Glutamatergic neuron (in vitro differentiated cells): ENCODE measurements around the gene PRRT2. TPM values are rescaled to one million over a fixed set of nuclear protein-coding genes. Genes with fewer than 3 reads are reported as not detected.

Experiments used
- DNase-seq: peaks from one replicate; pipeline ENCODE4 v3.0.0; 2022
- H3K27ac Mint-ChIP-seq: one replicate; pipeline ENCODE4 v1.8.0; 2020; ENCODE audit warnings: mild to moderate bottlenecking, mixed read lengths, inconsistent platforms; ENCODE audit not compliant: unreplicated experiment
- H3K27me3 Mint-ChIP-seq: one replicate; pipeline ENCODE4 v1.8.0; 2020; ENCODE audit warnings: mild to moderate bottlenecking, moderate library complexity, mixed read lengths, inconsistent platforms; ENCODE audit not compliant: unreplicated experiment
- H3K36me3 Mint-ChIP-seq: one replicate; pipeline ENCODE4 v1.8.0; 2020; ENCODE audit warnings: mild to moderate bottlenecking, mixed read lengths, inconsistent platforms; ENCODE audit not compliant: unreplicated experiment
- H3K4me1 Mint-ChIP-seq: one replicate; pipeline ENCODE4 v1.8.0; 2020; ENCODE audit warnings: mild to moderate bottlenecking, low read depth, mixed read lengths, inconsistent platforms; ENCODE audit not compliant: unreplicated experiment
- H3K4me3 Mint-ChIP-seq: one replicate; pipeline ENCODE4 v1.8.0; 2020; ENCODE audit warnings: mild to moderate bottlenecking, mixed read lengths, inconsistent platforms; ENCODE audit not compliant: unreplicated experiment
- H3K9me3 Mint-ChIP-seq: one replicate; pipeline ENCODE4 v1.8.0; 2020; ENCODE audit warnings: mild to moderate bottlenecking, moderate library complexity, mixed read lengths, inconsistent platforms; ENCODE audit not compliant: unreplicated experiment
- total RNA-seq: library from RNA; stranded (reverse); fragmentation: NEBNext Ultra II Directional; extraction: Animal tissue kit (Norgen Biotek cat#: 25700); gene quantifications from one replicate; pipeline ENCODE4 v1.2.1, GENCODE V29; 2021; ENCODE audit not compliant: unreplicated experiment
- TF ChIP-seq, protein P1 (sequence below): fragments of 200-600 bp; sonication (generic); IDR thresholded peaks from one replicate; pipeline ENCODE4 v1.5.0; 2021; ENCODE audit not compliant: partially characterized antibody, unreplicated experiment

The PRRT2 gene
- total RNA-seq, 1 donor from 2014 or later: 91.0 TPM

DNA sequence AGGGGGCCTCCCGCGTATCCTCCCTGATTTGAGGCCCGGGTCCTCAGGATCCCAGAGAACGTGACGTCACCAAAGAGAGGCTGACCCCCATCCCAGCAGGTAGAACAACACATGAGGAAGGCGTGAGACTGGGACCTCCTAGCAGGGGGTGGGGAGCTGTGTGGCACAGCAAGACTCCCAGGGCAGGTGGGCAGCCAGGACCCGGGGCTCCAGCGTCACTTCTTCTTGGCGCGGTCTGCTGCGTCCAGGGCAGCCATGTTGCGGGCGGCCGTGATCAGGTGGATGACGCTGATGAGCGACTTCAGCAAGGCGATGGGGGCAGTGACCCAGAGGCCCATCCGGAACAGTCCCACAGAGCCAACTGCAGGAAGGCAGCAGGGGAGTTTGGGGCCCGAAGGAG is 47.0 kb downstream of the PRRT2 start:
- DNase-seq: no peak
- Mint-ChIP-seq H3K4me1 (peaks cover 3% of the 10 kb centered on the region), H3K27ac (no peak overlapping the region), H3K9me3 (peaks cover 7% of the 10 kb centered on the region), H3K4me3 (no peak overlapping the region), H3K27me3 (peaks cover 6% of the 10 kb centered on the region), H3K36me3 (peaks cover 3% of the 10 kb centered on the region)
- TF ChIP-seq, protein P1, sequence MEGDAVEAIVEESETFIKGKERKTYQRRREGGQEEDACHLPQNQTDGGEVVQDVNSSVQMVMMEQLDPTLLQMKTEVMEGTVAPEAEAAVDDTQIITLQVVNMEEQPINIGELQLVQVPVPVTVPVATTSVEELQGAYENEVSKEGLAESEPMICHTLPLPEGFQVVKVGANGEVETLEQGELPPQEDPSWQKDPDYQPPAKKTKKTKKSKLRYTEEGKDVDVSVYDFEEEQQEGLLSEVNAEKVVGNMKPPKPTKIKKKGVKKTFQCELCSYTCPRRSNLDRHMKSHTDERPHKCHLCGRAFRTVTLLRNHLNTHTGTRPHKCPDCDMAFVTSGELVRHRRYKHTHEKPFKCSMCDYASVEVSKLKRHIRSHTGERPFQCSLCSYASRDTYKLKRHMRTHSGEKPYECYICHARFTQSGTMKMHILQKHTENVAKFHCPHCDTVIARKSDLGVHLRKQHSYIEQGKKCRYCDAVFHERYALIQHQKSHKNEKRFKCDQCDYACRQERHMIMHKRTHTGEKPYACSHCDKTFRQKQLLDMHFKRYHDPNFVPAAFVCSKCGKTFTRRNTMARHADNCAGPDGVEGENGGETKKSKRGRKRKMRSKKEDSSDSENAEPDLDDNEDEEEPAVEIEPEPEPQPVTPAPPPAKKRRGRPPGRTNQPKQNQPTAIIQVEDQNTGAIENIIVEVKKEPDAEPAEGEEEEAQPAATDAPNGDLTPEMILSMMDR: no peak

- no peak for DNase-seq
- H3K4me1 Mint-ChIP-seq: peaks cover 3% of the 10 kb centered on the region
- H3K27ac Mint-ChIP-seq: peak overlapping the region; percentile 43
- H3K27me3 Mint-ChIP-seq: peaks cover 6% of the 10 kb centered on the region
- no peak overlapping the region for H3K4me3 Mint-ChIP-seq
- TF ChIP-seq, protein P1: no peak
- peaks cover 3% of the 10 kb centered on the region for H3K36me3 Mint-ChIP-seq
- peaks cover 8% of the 10 kb centered on the region for H3K9me3 Mint-ChIP-seq
Observed at GRCh38 chr16:29860218-29860617, 48.2 kb downstream of the PRRT2 start.

DNA sequence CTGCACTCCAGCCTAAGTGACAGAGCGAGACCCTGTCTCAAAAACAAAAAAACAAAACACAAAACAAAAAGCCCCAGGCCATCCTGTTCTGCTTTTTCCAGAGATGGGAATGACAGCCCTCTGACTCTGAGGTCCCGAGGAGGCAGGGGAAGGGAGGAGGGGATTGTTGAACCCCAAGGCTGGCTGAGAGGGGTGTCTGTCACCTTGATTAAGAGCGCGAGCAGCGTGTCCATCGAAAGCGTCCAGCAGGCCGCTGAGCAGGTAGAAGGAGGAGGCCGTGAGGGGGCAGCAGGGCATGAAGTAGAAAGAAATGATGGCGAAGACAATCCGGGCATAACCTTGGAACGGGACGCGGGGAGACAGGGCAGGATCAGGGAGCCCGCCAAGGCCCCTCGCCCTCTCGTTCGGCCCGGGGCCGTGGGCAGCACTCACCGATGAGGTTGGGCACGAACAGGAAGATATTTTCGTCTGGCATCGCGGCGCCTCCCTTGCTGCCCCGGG is 50.4 kb downstream of the PRRT2 start:
- no peak for DNase-seq
- H3K27ac Mint-ChIP-seq: peak overlapping the region; percentile 90
- peaks cover 1% of the 10 kb centered on the region for H3K4me1 Mint-ChIP-seq

GRCh38 chr16:29862884-29863668 is 51.1 kb downstream of the PRRT2 start, which contains the start of gene CDIPT:
CDIPT (minus strand) TSS chr16:29863226; CDS start chr16:29862857, 369 bp downstream.
- H3K27me3 Mint-ChIP-seq: peaks cover 9% of the 10 kb centered on the region

More for the DNA sequence above, 50.4 kb downstream of the PRRT2 start:
- TF ChIP-seq, protein P1: no peak
- Mint-ChIP-seq H3K4me3 (peak overlapping the region; percentile 96), H3K9me3 (peaks cover 10% of the 10 kb centered on the region), H3K27me3 (peaks cover 9% of the 10 kb centered on the region), H3K36me3 (peaks cover 3% of the 10 kb centered on the region)

More at GRCh38 chr16:29862884-29863668, 51.1 kb downstream of the PRRT2 start, which contains the start of gene CDIPT:
- DNase-seq: peak; percentile 90
- Mint-ChIP-seq H3K36me3 (peaks cover 3% of the 10 kb centered on the region), H3K4me3 (peak within 1 kb of the TSS; percentile 96), H3K4me1 (peaks cover 1% of the 10 kb centered on the region), H3K9me3 (peaks cover 10% of the 10 kb centered on the region), H3K27ac (peak within 1 kb of the TSS; percentile 99)
- TF ChIP-seq, protein P1: no peak
